Measurements from ENCODE around the gene ZNF334. TPM values are rescaled to one million over a fixed set of nuclear protein-coding genes. Genes with fewer than 3 reads are reported as not detected.

ZNF334 gene
- total RNA-seq, 1 experiment from 2014 or later, result 3.8 TPM

DNA sequence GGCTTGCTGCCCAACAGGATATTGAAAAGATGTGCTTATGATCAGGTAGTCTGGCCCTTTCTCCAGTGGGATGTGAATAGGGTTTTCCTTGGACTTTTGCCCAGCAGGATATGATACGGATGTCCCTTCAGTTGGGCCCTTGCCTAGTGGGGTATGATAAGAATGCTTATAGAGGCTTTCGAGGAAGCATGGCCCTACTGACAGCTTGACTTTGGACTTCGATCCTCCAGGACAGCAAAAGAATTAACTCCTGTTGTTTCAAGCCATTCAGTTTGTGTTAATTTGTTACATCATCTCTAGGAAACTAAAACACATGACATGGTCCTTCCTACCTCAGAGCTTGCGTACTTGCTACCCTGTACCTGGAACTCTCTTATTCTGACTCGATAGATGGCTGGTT, 9.7 kb upstream of the ZNF334 start:
- intact Hi-C loops (cut with micrococcal nuclease; ENCODE audit: unreplicated experiment), result no loop called here
- Histone ChIP-seq H3K4me1 (replicated peaks; ENCODE audit: insufficient read depth) (no peaks in the 10 kb centered on the region), H2AFZ (no peak overlapping the region), H3K36me3 (ENCODE audit: low read depth) (no peaks in the 10 kb centered on the region), H3K79me2 (ENCODE audit: low read depth) (no peaks in the 10 kb centered on the region), H3F3A (ENCODE audit: insufficient read depth, low read depth) (no peaks in the 10 kb centered on the region), H3K4me2 (no peak overlapping the region), H3K9me3 (ENCODE audit: insufficient read depth, low read depth) (no peaks in the 10 kb centered on the region), H3K4me3 (no peak overlapping the region), H3K27me3 (ENCODE audit: insufficient read depth, low read depth) (peaks cover 8% of the 10 kb centered on the region; the same call in 1 of the 2 replicates), H4K20me1 (ENCODE audit: insufficient read depth) (no peaks in the 10 kb centered on the region), H3K9me2 (ENCODE audit: insufficient read depth) (no peaks in the 10 kb centered on the region), H3K27ac (no peak overlapping the region)
- no peak for DNase-seq
- CTCF ChIA-PET, result no interaction called here
- BruUV-seq (replicated peaks), result no TSS peak
- POLR2A ChIA-PET (ENCODE audit: unreplicated experiment), result no interaction called here
- no peak for TF ChIP-seq CTCF (conservative IDR thresholded peaks at IDR 0.05)
- no peak for TF ChIP-seq EZH2 (IDR thresholded peaks at IDR 0.05; ENCODE audit: low read depth)

GRCh38 chr20:46520976-46521579, 7.7 kb upstream of the ZNF334 start:
- Histone ChIP-seq H3K4me3 (no peak overlapping the region), H3K4me2 (no peak overlapping the region), H3K27me3 (ENCODE audit: insufficient read depth, low read depth) (peaks cover 27% of the 10 kb centered on the region; the same call in 1 of the 2 replicates), H3K27ac (no peak overlapping the region), H3K36me3 (ENCODE audit: low read depth) (no peaks in the 10 kb centered on the region), H3K9me2 (ENCODE audit: insufficient read depth) (no peaks in the 10 kb centered on the region), H3K9me3 (ENCODE audit: insufficient read depth, low read depth) (no peaks in the 10 kb centered on the region), H3F3A (ENCODE audit: insufficient read depth, low read depth) (no peaks in the 10 kb centered on the region), H3K79me2 (ENCODE audit: low read depth) (no peaks in the 10 kb centered on the region), H4K20me1 (ENCODE audit: insufficient read depth) (no peaks in the 10 kb centered on the region), H3K4me1 (replicated peaks; ENCODE audit: insufficient read depth) (no peaks in the 10 kb centered on the region), H2AFZ (no peak overlapping the region)
- CTCF ChIA-PET, result no interaction called here
- no TSS peak for BruUV-seq (replicated peaks)
- DNase-seq, result peak; percentile 52 to 58
- TF ChIP-seq EZH2 (IDR thresholded peaks at IDR 0.05; ENCODE audit: low read depth) (no peak), CTCF (conservative IDR thresholded peaks at IDR 0.05) (peak; percentile 74)
- POLR2A ChIA-PET (ENCODE audit: unreplicated experiment), result no interaction called here
- intact Hi-C loops (cut with micrococcal nuclease; ENCODE audit: unreplicated experiment), result loop anchor here (1.0 kb wide), 3 partner anchors 160 to 227 kb away; no protein-coding TSS in a partner anchor

DNA sequence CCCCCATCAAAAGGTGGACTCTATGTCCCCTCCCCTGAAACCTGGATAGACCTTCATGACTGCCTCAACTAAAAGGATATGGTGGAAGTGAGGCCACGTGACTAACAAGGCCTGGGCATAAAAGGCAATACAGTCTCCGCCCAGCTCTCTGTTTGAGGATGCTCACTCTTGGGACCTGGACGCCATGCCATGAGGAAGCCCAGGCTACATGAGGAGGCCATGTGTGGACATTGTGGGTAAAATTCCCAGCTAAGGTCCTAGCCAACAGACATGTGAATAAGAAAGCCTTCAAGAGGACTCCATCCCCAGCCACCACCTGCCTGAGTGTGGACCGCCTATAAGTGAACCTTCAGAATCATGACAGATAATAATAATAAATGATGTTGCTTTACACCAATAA, 7.2 kb upstream of the ZNF334 start:
- Histone ChIP-seq H3F3A (ENCODE audit: insufficient read depth, low read depth) (no peaks in the 10 kb centered on the region), H3K9me3 (ENCODE audit: insufficient read depth, low read depth) (no peaks in the 10 kb centered on the region), H4K20me1 (ENCODE audit: insufficient read depth) (no peaks in the 10 kb centered on the region), H3K27ac (no peak overlapping the region), H3K4me1 (replicated peaks; ENCODE audit: insufficient read depth) (no peaks in the 10 kb centered on the region), H3K4me3 (no peak overlapping the region), H3K27me3 (ENCODE audit: insufficient read depth, low read depth) (peaks cover 32% of the 10 kb centered on the region; the same call in 1 of the 2 replicates), H3K36me3 (ENCODE audit: low read depth) (no peaks in the 10 kb centered on the region), H2AFZ (no peak overlapping the region), H3K9me2 (ENCODE audit: insufficient read depth) (no peaks in the 10 kb centered on the region; the same call in 1 of the 2 replicates), H3K79me2 (ENCODE audit: low read depth) (no peaks in the 10 kb centered on the region), H3K4me2 (no peak overlapping the region)
- no peak for TF ChIP-seq EZH2 (IDR thresholded peaks at IDR 0.05; ENCODE audit: low read depth)
- no peak for TF ChIP-seq CTCF (conservative IDR thresholded peaks at IDR 0.05)
- ChIA-PET CTCF (no interaction called here), POLR2A (ENCODE audit: unreplicated experiment) (no interaction called here)
- no peak for DNase-seq
- intact Hi-C loops (cut with micrococcal nuclease; ENCODE audit: unreplicated experiment), result no loop called here
- BruUV-seq (replicated peaks), result no TSS peak

Measured in PC-9 (cell line).